ENCODE data around the gene COL8A1. TPM values are rescaled to one million over a fixed set of nuclear protein-coding genes. Genes with fewer than 3 reads are reported as not detected.

COL8A1 gene
- polyA plus RNA-seq, 12 donors, result 0.40 to 3.7 (median 0.70) TPM; not detected in 1

- no peak for DNase-seq
Measured at GRCh38 chr3:99758502-99759177, 120.2 kb downstream of the COL8A1 start.

GRCh38 chr3:99760031-99760430 is 121.6 kb downstream of the COL8A1 start:
- DNase-seq, result no peak

- peak; percentile 35 for DNase-seq
Measured at GRCh38 chr3:99760629-99761028, 122.2 kb downstream of the COL8A1 start.

GRCh38 chr3:99761415-99762165 is 123.2 kb downstream of the COL8A1 start:
- no peak for DNase-seq

GRCh38 chr3:99762901-99763300 is 124.5 kb downstream of the COL8A1 start:
- no peak for DNase-seq

- DNase-seq, result no peak
Measured at GRCh38 chr3:99764377-99764776, 126.0 kb downstream of the COL8A1 start.

GRCh38 chr3:99765042-99765942 is 126.9 kb downstream of the COL8A1 start:
- no peak for DNase-seq

GRCh38 chr3:99767291-99767690 is 128.9 kb downstream of the COL8A1 start:
- no peak for DNase-seq

GRCh38 chr3:99768126-99768525 is 129.7 kb downstream of the COL8A1 start:
- DNase-seq, result no peak

GRCh38 chr3:99768808-99769501 is 130.6 kb downstream of the COL8A1 start:
- DNase-seq, result no peak

- no peak for DNase-seq
Measured at GRCh38 chr3:99772171-99772570, 133.8 kb downstream of the COL8A1 start.

- DNase-seq, result no peak
Measured at GRCh38 chr3:99772671-99773070, 134.3 kb downstream of the COL8A1 start.

GRCh38 chr3:99774467-99774866 is 136.1 kb downstream of the COL8A1 start:
- no peak for DNase-seq

GRCh38 chr3:99776516-99777209 is 138.3 kb downstream of the COL8A1 start:
- no peak for DNase-seq

- no peak for DNase-seq
Measured at GRCh38 chr3:99777210-99777549, 138.8 kb downstream of the COL8A1 start.

GRCh38 chr3:99777708-99778107 is 139.3 kb downstream of the COL8A1 start:
- no peak for DNase-seq

- DNase-seq, result no peak
Measured at GRCh38 chr3:99780749-99781148, 142.4 kb downstream of the COL8A1 start.

- no peak for DNase-seq
Measured at GRCh38 chr3:99781761-99782160, 143.4 kb downstream of the COL8A1 start.

- DNase-seq, result no peak
Measured at GRCh38 chr3:99783011-99783573, 144.7 kb downstream of the COL8A1 start.

- no peak for DNase-seq
Measured at GRCh38 chr3:99789011-99789721, 150.8 kb downstream of the COL8A1 start.

Measured in muscle of arm (tissue), 12 donors.